ENCODE results near the gene MICU2. TPM values are rescaled to one million over a fixed set of nuclear protein-coding genes. Genes with fewer than 3 reads are reported as not detected.

The MICU2 gene
- total RNA-seq, 1 donor from 2014 or later = 27.4 TPM

DNA sequence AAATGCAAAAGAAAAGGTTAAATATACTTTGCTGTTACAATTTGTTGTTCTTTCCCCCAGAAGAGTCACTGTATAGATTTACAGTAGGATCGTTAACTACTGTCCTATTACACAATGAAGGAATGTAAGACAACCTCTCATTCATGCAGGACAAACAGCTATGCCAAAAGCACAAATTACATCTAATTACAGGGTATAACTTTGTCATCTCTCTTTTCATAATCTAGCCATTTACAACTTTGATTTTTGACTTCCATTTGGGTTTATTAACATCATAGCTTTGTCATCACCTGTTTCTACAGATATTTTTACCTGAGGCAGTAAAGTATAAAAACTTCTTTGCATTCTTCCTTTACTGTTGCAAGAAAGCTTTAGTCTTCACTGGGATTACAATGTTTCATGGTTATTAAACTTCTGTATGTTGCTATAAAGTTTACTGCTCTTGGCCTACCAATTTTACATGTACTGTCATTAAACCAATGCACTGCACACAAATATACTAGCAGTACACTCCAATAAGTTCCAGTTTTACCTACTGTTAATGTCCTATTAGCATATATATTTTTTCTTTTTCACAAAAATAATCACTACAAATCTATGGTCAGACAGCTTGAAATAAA is 18.9 kb downstream of the MICU2 start:
- Mint-ChIP-seq H3K4me1 (ENCODE audit: low read depth) (peaks cover 55% of the 10 kb centered on the region), H3K36me3 (ENCODE audit: low read depth) (no peaks in the 10 kb centered on the region), H3K27me3 (ENCODE audit: low read depth) (no peaks in the 10 kb centered on the region), H3K27ac (ENCODE audit: unreplicated experiment) (no peak overlapping the region), H3K9me3 (ENCODE audit: low read depth) (peaks cover 11% of the 10 kb centered on the region), H3K4me3 (ENCODE audit: unreplicated experiment) (no peak overlapping the region)
- TF ChIP-seq, protein P1, sequence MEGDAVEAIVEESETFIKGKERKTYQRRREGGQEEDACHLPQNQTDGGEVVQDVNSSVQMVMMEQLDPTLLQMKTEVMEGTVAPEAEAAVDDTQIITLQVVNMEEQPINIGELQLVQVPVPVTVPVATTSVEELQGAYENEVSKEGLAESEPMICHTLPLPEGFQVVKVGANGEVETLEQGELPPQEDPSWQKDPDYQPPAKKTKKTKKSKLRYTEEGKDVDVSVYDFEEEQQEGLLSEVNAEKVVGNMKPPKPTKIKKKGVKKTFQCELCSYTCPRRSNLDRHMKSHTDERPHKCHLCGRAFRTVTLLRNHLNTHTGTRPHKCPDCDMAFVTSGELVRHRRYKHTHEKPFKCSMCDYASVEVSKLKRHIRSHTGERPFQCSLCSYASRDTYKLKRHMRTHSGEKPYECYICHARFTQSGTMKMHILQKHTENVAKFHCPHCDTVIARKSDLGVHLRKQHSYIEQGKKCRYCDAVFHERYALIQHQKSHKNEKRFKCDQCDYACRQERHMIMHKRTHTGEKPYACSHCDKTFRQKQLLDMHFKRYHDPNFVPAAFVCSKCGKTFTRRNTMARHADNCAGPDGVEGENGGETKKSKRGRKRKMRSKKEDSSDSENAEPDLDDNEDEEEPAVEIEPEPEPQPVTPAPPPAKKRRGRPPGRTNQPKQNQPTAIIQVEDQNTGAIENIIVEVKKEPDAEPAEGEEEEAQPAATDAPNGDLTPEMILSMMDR (IDR thresholded peaks at IDR 0.05) = no peak
- DNase-seq (ENCODE audit: low spot score) = no peak

DNA sequence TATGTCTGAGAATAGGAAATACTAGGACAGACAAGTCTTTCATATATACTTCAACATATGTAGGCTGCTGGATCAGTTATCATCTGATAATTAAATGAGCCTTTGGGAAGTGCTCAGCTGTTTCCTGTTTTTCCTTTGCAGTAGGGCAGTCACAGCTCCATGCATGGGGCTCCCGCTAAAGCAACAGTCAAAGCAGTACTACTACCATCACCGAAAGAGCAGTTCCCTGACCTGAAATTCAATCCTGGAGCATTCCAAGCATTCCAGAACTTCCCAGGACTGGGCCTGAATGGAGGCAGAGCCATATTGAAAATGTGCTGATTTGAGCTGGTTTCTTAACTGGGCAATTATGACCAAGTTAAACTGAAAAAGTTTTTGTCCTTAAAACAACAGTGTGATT is 20.5 kb downstream of the MICU2 start:
- peak overlapping the region; percentile 33 for H3K4me3 Mint-ChIP-seq (ENCODE audit: unreplicated experiment)
- H3K27ac Mint-ChIP-seq (ENCODE audit: unreplicated experiment) = peak overlapping the region; percentile 84
- DNase-seq (ENCODE audit: low spot score) = no peak
- H3K9me3 Mint-ChIP-seq (ENCODE audit: low read depth) = peaks cover under 1% of the 10 kb centered on the region
- no peaks in the 10 kb centered on the region for H3K36me3 Mint-ChIP-seq (ENCODE audit: low read depth)
- H3K4me1 Mint-ChIP-seq (ENCODE audit: low read depth) = peaks cover 45% of the 10 kb centered on the region
- TF ChIP-seq, protein P1 (IDR thresholded peaks at IDR 0.05) = no peak
- no peaks in the 10 kb centered on the region for H3K27me3 Mint-ChIP-seq (ENCODE audit: low read depth)

DNA sequence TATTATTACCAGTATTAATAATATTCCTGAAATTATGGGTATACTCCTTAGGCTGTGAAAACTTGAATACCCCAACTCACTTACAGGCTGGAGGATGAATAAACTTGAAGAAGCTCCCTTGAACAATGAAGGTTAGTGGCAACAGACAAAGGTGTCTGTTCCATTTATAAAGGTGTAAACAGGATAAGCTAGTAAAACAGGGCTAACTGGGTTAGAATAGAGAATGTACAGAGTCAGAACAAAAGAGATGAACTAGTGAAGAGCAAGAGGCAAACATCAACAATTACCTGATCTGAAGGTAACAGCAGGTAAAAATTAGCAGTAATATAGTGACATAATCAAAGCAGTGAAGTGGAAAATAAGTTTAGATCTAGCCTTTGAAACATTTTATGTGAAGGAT is 23.2 kb downstream of the MICU2 start:
- TF ChIP-seq, protein P1 (IDR thresholded peaks at IDR 0.05) = no peak
- H3K27me3 Mint-ChIP-seq (ENCODE audit: low read depth) = no peaks in the 10 kb centered on the region
- no peaks in the 10 kb centered on the region for H3K9me3 Mint-ChIP-seq (ENCODE audit: low read depth)
- no peak for DNase-seq (ENCODE audit: low spot score)
- peaks cover 40% of the 10 kb centered on the region for H3K4me1 Mint-ChIP-seq (ENCODE audit: low read depth)
- H3K27ac Mint-ChIP-seq (ENCODE audit: unreplicated experiment) = no peak overlapping the region
- no peak overlapping the region for H3K4me3 Mint-ChIP-seq (ENCODE audit: unreplicated experiment)
- no peaks in the 10 kb centered on the region for H3K36me3 Mint-ChIP-seq (ENCODE audit: low read depth)

DNA sequence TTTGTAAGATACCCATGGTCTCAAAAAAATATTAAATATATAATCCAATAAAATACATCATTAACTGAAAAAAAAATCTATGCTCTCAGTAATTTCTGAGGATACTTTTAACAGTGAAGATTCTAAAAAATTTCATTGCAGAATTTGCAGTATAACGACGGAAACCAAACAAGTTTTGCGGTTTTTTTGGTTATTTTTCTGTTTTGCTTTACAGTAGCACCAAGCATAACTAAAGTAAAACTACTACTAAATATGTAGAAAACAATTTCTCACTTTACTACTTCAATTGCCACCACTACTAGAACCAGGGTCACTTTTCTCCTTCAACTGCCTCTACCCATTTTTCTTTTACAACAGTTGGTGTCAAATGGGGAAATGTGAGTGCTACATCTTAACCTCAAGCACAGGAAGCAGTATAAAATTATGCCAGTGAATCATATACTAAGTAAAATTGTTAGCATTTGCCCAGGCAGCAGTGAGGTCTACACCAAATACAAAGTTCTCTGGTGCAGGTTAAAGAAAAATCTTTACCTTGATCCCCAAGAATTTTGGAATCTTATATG is 24.1 kb downstream of the MICU2 start:
- no peak for DNase-seq (ENCODE audit: low spot score)
- TF ChIP-seq, protein P1 (IDR thresholded peaks at IDR 0.05) = no peak
- Mint-ChIP-seq H3K36me3 (ENCODE audit: low read depth) (no peaks in the 10 kb centered on the region), H3K4me3 (ENCODE audit: unreplicated experiment) (no peak overlapping the region), H3K4me1 (ENCODE audit: low read depth) (peaks cover 41% of the 10 kb centered on the region), H3K9me3 (ENCODE audit: low read depth) (no peaks in the 10 kb centered on the region), H3K27me3 (ENCODE audit: low read depth) (no peaks in the 10 kb centered on the region), H3K27ac (ENCODE audit: unreplicated experiment) (no peak overlapping the region)

DNA sequence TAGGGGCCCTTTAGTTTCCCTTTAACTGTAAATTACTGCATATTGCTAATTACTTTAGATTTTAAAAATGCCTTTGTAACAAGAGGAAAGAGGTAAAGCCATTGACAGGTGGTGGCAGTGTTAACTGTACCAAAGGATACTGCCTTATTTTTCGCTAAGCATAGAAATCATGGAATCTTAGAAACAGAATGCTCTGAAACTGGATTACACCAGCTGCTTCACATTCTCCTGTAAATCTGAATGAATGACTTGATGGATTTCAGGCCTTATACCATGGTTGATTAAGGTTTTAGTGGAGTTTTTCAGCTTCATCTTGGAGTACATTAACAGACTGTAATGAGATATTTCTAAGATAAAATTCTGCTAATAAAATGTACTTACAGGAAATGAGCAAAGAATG is 25.2 kb downstream of the MICU2 start:
- no peak for DNase-seq (ENCODE audit: low spot score)
- Mint-ChIP-seq H3K4me1 (ENCODE audit: low read depth) (peaks cover 37% of the 10 kb centered on the region), H3K9me3 (ENCODE audit: low read depth) (no peaks in the 10 kb centered on the region), H3K27ac (ENCODE audit: unreplicated experiment) (no peak overlapping the region), H3K27me3 (ENCODE audit: low read depth) (no peaks in the 10 kb centered on the region), H3K36me3 (ENCODE audit: low read depth) (no peaks in the 10 kb centered on the region), H3K4me3 (ENCODE audit: unreplicated experiment) (no peak overlapping the region)
- TF ChIP-seq, protein P1 (IDR thresholded peaks at IDR 0.05) = no peak

All from chondrocyte (in vitro differentiated cells).